HEK293 (cell line): ENCODE data around the gene PRPF6.
A peak's percentile ranks its signal among the peaks of the same experiment; 100 is the strongest.
"Not testable (repeated sequence)": the region's sequence is repeated elsewhere in the genome, so short reads cannot be mapped to it uniquely, and the experiment has no call there.

Experiments used
- CTCF ChIA-PET: fragments of 350-600 bp; formaldehyde crosslinking; extraction: SDS; loops from one replicate; lab custom pipeline; 2021; ENCODE audit warnings: antibody characterized with exemption; lab: Yijun Ruan, JAX
- POLR2A ChIA-PET: fragments of 300-600 bp; formaldehyde crosslinking; extraction: SDS; loops from one replicate; lab custom pipeline; 2020; ENCODE audit warnings: antibody characterized with exemption, inconsistent platforms; lab: Yijun Ruan, JAX
- H3K27ac ChIP-seq: fragments of 200-500 bp; sonication (Bioruptor generic); 2 replicates; pipeline ENCODE4 v1.5.1; 2014; ENCODE audit warnings: low read depth, low read length, control low read depth, inconsistent platforms; ENCODE audit errors: extremely low read depth
- H3K36me3 ChIP-seq, 2 experiments: fragments of 200-500 bp in 1 of 2; sonication (Bioruptor generic) in 1 of 2; 1 replicate in 1 of 2; 2 replicates in 1 of 2; pipeline ENCODE4 v1.5.1; 2014 to 2017; ENCODE audit warnings: inconsistent platforms in 2 of 2, low read length in 2 of 2; ENCODE audit not compliant: control insufficient read depth in 2 of 2, insufficient read depth in 1 of 2
- H3K4me1 ChIP-seq: fragments of 200-500 bp; sonication (Bioruptor generic); 2 replicates; pipeline ENCODE4 v1.5.1; 2014; ENCODE audit warnings: mild to moderate bottlenecking, low read length, inconsistent platforms; ENCODE audit not compliant: control insufficient read depth, insufficient read depth
- H3K4me3 ChIP-seq: 2 replicates; pipeline ENCODE4 v1.5.1; 2011; ENCODE audit warnings: low read depth, mild to moderate bottlenecking, control low read depth, low read length, moderate library complexity
- H3K9me3 ChIP-seq: fragments of 200-500 bp; sonication (Bioruptor generic); 2 replicates; pipeline ENCODE4 v1.5.1; 2014; ENCODE audit warnings: low read depth, low read length, inconsistent platforms; ENCODE audit not compliant: control insufficient read depth, insufficient read depth
- EGR2 ChIP-seq: fragments of 450-650 bp; formaldehyde crosslinking; IDR thresholded peaks from 2 replicates; pipeline ENCODE4 v1.5.1; 2016; ENCODE audit warnings: low read depth, missing biosample characterization, missing genetic modification characterization
- IKZF3 ChIP-seq: fragments of 450-650 bp; IDR thresholded peaks from 2 replicates; pipeline ENCODE4 v1.5.0; 2018; ENCODE audit warnings: missing biosample characterization, mild to moderate bottlenecking, missing genetic modification characterization, moderate library complexity
- KLF1 ChIP-seq: fragments of 450-650 bp; formaldehyde crosslinking; IDR thresholded peaks from 2 replicates; pipeline ENCODE4 v1.5.1; 2016; ENCODE audit warnings: missing biosample characterization, missing genetic modification characterization
- KLF9 ChIP-seq: fragments of 450-650 bp; formaldehyde crosslinking; IDR thresholded peaks from 2 replicates; pipeline ENCODE4 v1.5.1; 2016; ENCODE audit warnings: missing biosample characterization, missing genetic modification characterization, low read depth
- PRDM6 ChIP-seq: fragments of 450-650 bp; formaldehyde crosslinking; IDR thresholded peaks from 2 replicates; pipeline ENCODE4 v1.5.1; 2017; ENCODE audit warnings: missing biosample characterization, missing genetic modification characterization
- ZBTB1 ChIP-seq: fragments of 450-650 bp; formaldehyde crosslinking; IDR thresholded peaks from 2 replicates; pipeline ENCODE4 v1.5.1; 2016; ENCODE audit warnings: missing biosample characterization, missing genetic modification characterization
- ZBTB11 ChIP-seq: fragments of 450-650 bp; formaldehyde crosslinking; conservative IDR thresholded peaks from 2 replicates; pipeline ENCODE4 v1.5.1; 2016; ENCODE audit warnings: low read depth, missing biosample characterization, missing genetic modification characterization
- ZFHX2 ChIP-seq: fragments of 450-650 bp; formaldehyde crosslinking; conservative IDR thresholded peaks from 2 replicates; pipeline ENCODE4 v1.5.1; 2016; ENCODE audit warnings: missing biosample characterization, missing genetic modification characterization
- ZNF266 ChIP-seq: fragments of 450-650 bp; formaldehyde crosslinking; IDR thresholded peaks from 2 replicates; pipeline ENCODE4 v1.5.1; 2016; ENCODE audit warnings: missing biosample characterization, missing genetic modification characterization, low read depth
- ZNF580 ChIP-seq: fragments of 450-650 bp; formaldehyde crosslinking; IDR thresholded peaks from 2 replicates; pipeline ENCODE4 v1.5.1; 2016; ENCODE audit warnings: missing biosample characterization, missing genetic modification characterization
- ZNF664 ChIP-seq: fragments of 450-650 bp; formaldehyde crosslinking; IDR thresholded peaks from 2 replicates; pipeline ENCODE4 v1.5.1; 2016; ENCODE audit warnings: missing biosample characterization, missing genetic modification characterization
- TF ChIP-seq, protein P1 (sequence below): fragments of 450-650 bp; formaldehyde crosslinking; IDR thresholded peaks from 2 replicates; pipeline ENCODE4 v1.5.1; 2017; ENCODE audit warnings: missing biosample characterization, missing genetic modification characterization
- TF ChIP-seq, protein P2 (sequence below): fragments of 450-650 bp; formaldehyde crosslinking; IDR thresholded peaks from 2 replicates; pipeline ENCODE4 v1.5.1; 2016; ENCODE audit warnings: missing biosample characterization, missing genetic modification characterization

Gene PRPF6

DNA sequence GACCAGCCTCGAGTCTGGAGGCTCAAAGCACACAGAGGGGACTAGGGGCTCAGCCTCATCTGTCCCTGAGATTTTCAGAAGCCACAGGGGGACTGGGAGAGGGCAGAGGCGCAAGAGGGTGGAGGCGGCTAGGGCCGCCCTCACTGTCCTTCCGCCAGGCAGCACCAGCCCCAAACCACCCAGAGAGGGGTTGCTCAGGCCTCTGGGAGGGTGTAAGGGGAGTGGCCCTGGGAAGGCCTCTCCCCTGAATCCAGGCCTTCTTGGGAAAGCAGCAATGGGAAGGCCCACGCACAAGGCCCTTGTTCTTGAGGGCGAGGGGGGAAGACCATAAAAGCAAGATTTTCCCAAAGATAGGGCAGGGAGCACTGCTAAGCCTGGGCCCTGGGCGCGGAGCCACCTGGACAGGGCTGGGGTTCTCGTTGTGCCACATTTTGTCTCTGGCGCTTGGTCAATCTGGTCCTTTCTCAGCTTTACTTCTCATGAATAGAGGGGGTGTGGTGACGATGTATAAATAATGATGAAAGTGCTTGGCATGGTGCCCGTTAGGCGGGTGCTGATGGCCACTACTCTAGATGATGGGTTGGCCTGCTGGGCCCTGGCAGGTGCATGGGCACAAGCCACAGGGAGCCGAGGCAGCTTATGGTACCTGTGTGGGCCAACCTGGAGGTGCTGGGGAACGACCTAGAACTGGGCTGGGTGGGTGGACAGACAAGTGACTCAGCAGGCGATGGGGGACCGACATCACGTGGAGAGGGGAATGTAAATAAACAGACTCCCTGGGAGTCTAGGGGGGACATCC, 6.3 kb upstream of the PRPF6 start (continued):
- TF ChIP-seq ZNF580, result no peak
- TF ChIP-seq, all 188 proteins: peak for 24

DNA sequence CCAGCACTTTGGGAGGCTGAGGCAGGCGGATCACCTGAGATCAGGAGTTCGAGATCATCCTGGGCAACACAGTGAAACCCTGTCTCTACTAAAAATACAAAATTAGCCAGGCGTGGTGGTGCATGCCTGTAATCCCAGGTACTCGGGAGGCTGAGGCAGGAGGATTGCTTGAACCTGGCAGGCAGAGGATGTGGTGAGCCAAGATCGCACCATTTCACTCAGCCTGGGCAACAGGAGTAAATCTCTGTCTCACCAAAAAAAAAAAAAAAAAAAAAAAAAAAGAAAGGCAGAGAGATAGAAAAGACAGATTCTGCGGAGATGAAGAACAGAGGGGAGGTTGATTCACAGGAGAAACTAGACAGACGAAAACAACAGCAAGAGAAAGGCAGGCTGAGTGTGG, 4.4 kb upstream of the PRPF6 start:
- H3K27ac ChIP-seq, H3K4me3 ChIP-seq, H3K36me3 ChIP-seq, CTCF ChIA-PET, H3K9me3 ChIP-seq: not testable (repeated sequence)
- H3K4me1 ChIP-seq, result peaks cover 11% of the 10 kb centered on the region
- POLR2A ChIA-PET, result interaction anchor here (1.4 kb wide), 1 partner anchor 111 kb away, joined by 3 read pairs; the partner anchor contains the start of gene TPD52L2

GRCh38 chr20:63976980-63977738, 3.8 kb upstream of the PRPF6 start:
- TF ChIP-seq ZNF266 (tag by site-specific recombination) (no peak), ZFHX2 (tag by site-specific recombination) (peak; percentile 71; the same call in 1 of the 2 replicates), PRDM6 (no peak), ZBTB11 (no peak), IKZF3 (tag by site-specific recombination) (no peak), KLF9 (peak; percentile 52; the same call in 1 of the 2 replicates), KLF1 (tag by site-specific recombination) (peak; percentile 73), EGR2 (peak; percentile 70), ZBTB1 (tag by site-specific recombination) (no peak), ZNF664 (tag by site-specific recombination) (no peak)
- TF ChIP-seq, protein P1, sequence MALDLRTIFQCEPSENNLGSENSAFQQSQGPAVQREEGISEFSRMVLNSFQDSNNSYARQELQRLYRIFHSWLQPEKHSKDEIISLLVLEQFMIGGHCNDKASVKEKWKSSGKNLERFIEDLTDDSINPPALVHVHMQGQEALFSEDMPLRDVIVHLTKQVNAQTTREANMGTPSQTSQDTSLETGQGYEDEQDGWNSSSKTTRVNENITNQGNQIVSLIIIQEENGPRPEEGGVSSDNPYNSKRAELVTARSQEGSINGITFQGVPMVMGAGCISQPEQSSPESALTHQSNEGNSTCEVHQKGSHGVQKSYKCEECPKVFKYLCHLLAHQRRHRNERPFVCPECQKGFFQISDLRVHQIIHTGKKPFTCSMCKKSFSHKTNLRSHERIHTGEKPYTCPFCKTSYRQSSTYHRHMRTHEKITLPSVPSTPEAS (tag by site-specific recombination), result no peak
- TF ChIP-seq, protein P2, sequence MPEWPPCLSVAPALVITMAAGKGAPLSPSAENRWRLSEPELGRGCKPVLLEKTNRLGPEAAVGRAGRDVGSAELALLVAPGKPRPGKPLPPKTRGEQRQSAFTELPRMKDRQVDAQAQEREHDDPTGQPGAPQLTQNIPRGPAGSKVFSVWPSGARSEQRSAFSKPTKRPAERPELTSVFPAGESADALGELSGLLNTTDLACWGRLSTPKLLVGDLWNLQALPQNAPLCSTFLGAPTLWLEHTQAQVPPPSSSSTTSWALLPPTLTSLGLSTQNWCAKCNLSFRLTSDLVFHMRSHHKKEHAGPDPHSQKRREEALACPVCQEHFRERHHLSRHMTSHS (tag by site-specific recombination), result no peak
- ChIA-PET CTCF (interaction anchor here (0.8 kb wide), 1 partner anchor 20 kb away, joined by 5 read pairs; no protein-coding TSS in a partner anchor), POLR2A (interaction anchor here (0.8 kb wide), 1 partner anchor 21 kb away, joined by 4 read pairs; the partner anchor contains the start of gene UCKL1)
- Histone ChIP-seq H3K4me3 (no peak overlapping the region), H3K4me1 (peaks cover 13% of the 10 kb centered on the region), H3K27ac (no peak overlapping the region), H3K36me3 (no peaks in the 10 kb centered on the region), H3K9me3 (no peaks in the 10 kb centered on the region)
